GM12878 (cell line): ENCODE measurements around the gene SDC1. TPM values are rescaled to one million over a fixed set of nuclear protein-coding genes. Genes with fewer than 3 reads are reported as not detected.

Experiments
- ATAC-seq: fragments of 200-7000 bp; cut with Tn5 transposase; 3 replicates; pipeline ENCODE4 v1.9.1; 2020; ENCODE audit warnings: mild to moderate bottlenecking, moderate library complexity
- BruUV-seq: library from RNA; stranded (reverse); fragments of 400-500 nt; replicated peaks from 2 replicates; lab custom pipeline; 2021; lab: Mats Ljungman, UMichigan
- CTCF ChIA-PET: fragments of 300-600 bp; sonication (Branson Sonifier 250); formaldehyde crosslinking; extraction: SDS; loops from one replicate; lab custom pipeline; 2021; ENCODE audit warnings: inconsistent platforms; lab: Yijun Ruan, JAX
- POLR2A ChIA-PET: fragments of 350-600 bp; formaldehyde crosslinking; extraction: SDS; loops from one replicate; lab custom pipeline; 2021; ENCODE audit warnings: inconsistent platforms; lab: Charles Lee
- RAD21 ChIA-PET: fragments of 300-600 bp; sonication (Branson Sonifier 250); formaldehyde crosslinking; loops from one replicate; lab custom pipeline; 2023; ENCODE audit warnings: antibody characterized with exemption; ENCODE audit not compliant: unreplicated experiment; lab: Charles Lee
- SMC1A ChIA-PET: fragments of 300-600 bp; sonication (Branson Sonifier 250); formaldehyde crosslinking; loops from one replicate; lab custom pipeline; 2023; ENCODE audit not compliant: unreplicated experiment, uncharacterized antibody; lab: Charles Lee
- DNase-seq: peaks from one replicate; pipeline ENCODE4 v3.0.0-alpha.2; 2011; ENCODE audit warnings: low read depth, low spot score
- FAIRE-seq: peaks from 3 replicates; lab custom pipeline; 2011; peaks lifted over from hg19 to GRCh38; lab: Jason Lieb, UNC
- H2AFZ ChIP-seq: 2 replicates; pipeline ENCODE4 v1.6.0; 2011; ENCODE audit warnings: low read depth, low read length, control low read depth; ENCODE audit not compliant: control insufficient read depth
- H3K27ac ChIP-seq: 2 replicates; pipeline ENCODE4 v1.5.1; 2011; ENCODE audit warnings: control low read depth; ENCODE audit not compliant: control insufficient read depth, insufficient read depth
- H3K27me3 ChIP-seq, 2 experiments: replicated peaks in 1 of 2; 2 replicates each; pipeline versions ENCODE4 v1.6.0 to v1.6.1; 2011; ENCODE audit warnings: low read length in 1 of 2; ENCODE audit not compliant: control insufficient read depth in 2 of 2, insufficient read depth in 2 of 2
- H3K36me3 ChIP-seq, 2 experiments: 2 replicates each; pipeline ENCODE4 v1.5.1; 2011; ENCODE audit warnings: low read length in 1 of 2; ENCODE audit not compliant: control insufficient read depth in 2 of 2, insufficient read depth in 2 of 2
- H3K4me1 ChIP-seq: 2 replicates; pipeline ENCODE4 v1.6.1; 2011; ENCODE audit warnings: mild to moderate bottlenecking, low read length, moderate library complexity, mixed read lengths; ENCODE audit not compliant: control insufficient read depth, insufficient read depth
- H3K4me2 ChIP-seq: 2 replicates; pipeline ENCODE4 v1.6.0; 2011; ENCODE audit warnings: control low read depth; ENCODE audit not compliant: control insufficient read depth, insufficient read depth
- H3K4me3 ChIP-seq: fragments of 200-600 bp; sonication (generic); 2 replicates; pipeline ENCODE4 v1.5.1; 2016
- H3K79me2 ChIP-seq: 2 replicates; pipeline ENCODE4 v1.6.0; 2011; ENCODE audit warnings: low read length; ENCODE audit not compliant: control insufficient read depth, insufficient read depth
- H3K9ac ChIP-seq: 2 replicates; pipeline ENCODE4 v1.8.0; 2011; ENCODE audit warnings: low read length, control low read depth, mixed read lengths; ENCODE audit not compliant: control insufficient read depth, insufficient read depth
- H3K9me3 ChIP-seq: replicated peaks from 3 replicates; pipeline ENCODE4 v1.5.1; 2011; ENCODE audit warnings: mild to moderate bottlenecking, low read length; ENCODE audit not compliant: control insufficient read depth, insufficient read depth
- H4K20me1 ChIP-seq: 2 replicates; pipeline ENCODE4 v1.6.0; 2011; ENCODE audit not compliant: control insufficient read depth, insufficient read depth
- CBFB ChIP-seq: IDR thresholded peaks from 2 replicates; pipeline ENCODE4 v1.6.1; 2016; ENCODE audit warnings: antibody characterized with exemption, low read depth
- EZH2 ChIP-seq: IDR thresholded peaks from 2 replicates; pipeline ENCODE4 v1.6.1; 2012; ENCODE audit warnings: low read depth, mild to moderate bottlenecking, control low read depth, inconsistent platforms, low read length, borderline replicate concordance; ENCODE audit not compliant: control insufficient read depth
- WGBS: methylation state at CpG from one replicate; pipeline ENCODE4 v1.1.6; 2016; ENCODE audit warnings: low lambda C conversion rate; ENCODE audit not compliant: insufficient replicate concordance, insufficient coverage; ENCODE audit errors: missing lambda C conversion rate; 5-methylcytosine and 5-hydroxymethylcytosine counted together
- in situ Hi-C: fragments of 300-500 bp; cut with MboI; formaldehyde crosslinking; loops from 9 replicates; pipeline ENCODE4 v1.14.3; 2018; ENCODE audit warnings: mixed read lengths
- intact Hi-C: fragments of 100-400 bp; cut with micrococcal nuclease; formaldehyde crosslinking; loops from one replicate; pipeline ENCODE4 v1.14.2; 2022; ENCODE audit not compliant: unreplicated experiment
- polyA plus RNA-seq, 11 experiments: library from polyadenylated mRNA; depleted of rRNA in 4 of 11; unstranded in 6 of 11; stranded (reverse) in 5 of 11; fragments of >200 nt; fragmentation: Nextera tagmentation in 4 of 11; fragmentation: Illumina TruSeq in 1 of 11; extraction: Ambion mirVana in 4 of 11; extraction: Trizol in 1 of 11; gene quantifications; 1 replicate in 1 of 11; 2 replicates in 10 of 11; pipeline versions ENCODE4 v1.2.1 to v1.2.3, GENCODE V29; 2011 to 2016; ENCODE audit warnings: inconsistent platforms in 2 of 11, missing spikeins in 2 of 11, low read depth in 1 of 11
- total RNA-seq, 4 experiments: library from RNA; depleted of rRNA in 3 of 4; stranded (reverse); fragments of >200 nt in 3 of 4; fragmentation: Illumina TruSeq in 1 of 4; extraction: Trizol in 1 of 4; gene quantifications; 2 replicates each; pipeline versions ENCODE4 v1.2.1 to v1.2.3, GENCODE V29; 2013 to 2021
- TF ChIP-seq, protein P1 (sequence below): IDR thresholded peaks from 2 replicates; pipeline ENCODE4 v1.6.1; 2012; ENCODE audit warnings: mild to moderate bottlenecking, low read depth, low read length

The SDC1 gene
- total and polyA plus RNA-seq, 10 of the 15 experiments (the other 5 are each of a cell fraction or from before 2014, with no cell fraction given): 0.85 to 36.8 (median 23.7) TPM

DNA sequence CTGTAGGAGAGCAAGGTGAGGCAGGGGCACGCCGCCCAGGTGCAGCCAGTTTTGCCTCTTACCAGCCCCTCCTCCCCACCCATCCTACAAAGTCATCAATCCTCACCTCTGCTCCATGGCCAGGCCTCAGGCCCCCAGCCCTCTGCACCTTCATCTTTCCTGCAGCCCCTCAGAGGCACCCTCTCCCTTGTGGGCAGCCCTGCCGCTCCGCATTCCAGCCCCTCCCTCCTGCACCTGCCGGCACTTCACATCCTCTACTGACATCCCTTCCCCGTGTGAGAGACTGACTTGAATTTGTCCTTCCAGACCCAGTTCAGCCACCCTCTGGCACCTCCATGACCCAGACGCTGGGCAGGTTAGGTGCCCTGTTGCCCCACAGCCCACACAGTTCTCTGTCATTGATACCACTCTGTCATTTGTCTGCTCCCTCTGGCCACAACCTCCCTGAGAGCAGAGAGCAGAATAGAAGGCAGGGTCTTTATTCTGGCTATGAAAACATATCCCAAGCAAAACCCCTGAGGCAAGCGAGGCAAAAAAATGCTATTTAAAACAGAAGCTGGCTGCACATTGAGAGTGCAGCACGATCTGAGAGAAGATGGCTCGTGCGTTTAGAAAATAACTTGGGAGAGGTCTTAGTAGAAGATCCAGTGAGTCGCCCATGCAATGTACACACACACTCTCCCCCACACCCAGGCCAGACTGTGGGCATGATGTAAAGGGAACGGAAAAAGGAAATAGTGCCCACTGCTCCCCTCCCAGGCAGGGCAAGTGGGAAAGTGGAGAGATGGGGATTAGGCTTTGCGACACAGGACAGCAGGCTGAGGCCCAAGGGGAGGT lies 25.9 kb downstream of the SDC1 start:
- Histone ChIP-seq H4K20me1 (no peaks in the 10 kb centered on the region), H2AFZ (no peak overlapping the region), H3K27ac (no peak overlapping the region), H3K27me3 (no peaks in the 10 kb centered on the region), H3K4me1 (no peaks in the 10 kb centered on the region), H3K4me3 (no peak overlapping the region), H3K36me3 (no peaks in the 10 kb centered on the region; a peak in 1 of 4 replicates), H3K4me2 (no peak overlapping the region), H3K79me2 (no peaks in the 10 kb centered on the region), H3K9ac (no peak overlapping the region), H3K9me3 (no peaks in the 10 kb centered on the region)
- ChIA-PET SMC1A (no interaction called here), POLR2A (no interaction called here), CTCF (interaction anchor here (0.9 kb wide), 1 partner anchor 95 kb away, joined by 3 read pairs; no protein-coding TSS in a partner anchor), RAD21 (no interaction called here)
- BruUV-seq: no TSS peak
- DNase-seq: no peak
- 73% methylated on average over 14 of the region's 14 CpGs for WGBS
- no peak for ATAC-seq
- in situ Hi-C loops (no loop called here), intact Hi-C loops (no loop called here)
- no peak for TF ChIP-seq CBFB
- TF ChIP-seq, protein P1, sequence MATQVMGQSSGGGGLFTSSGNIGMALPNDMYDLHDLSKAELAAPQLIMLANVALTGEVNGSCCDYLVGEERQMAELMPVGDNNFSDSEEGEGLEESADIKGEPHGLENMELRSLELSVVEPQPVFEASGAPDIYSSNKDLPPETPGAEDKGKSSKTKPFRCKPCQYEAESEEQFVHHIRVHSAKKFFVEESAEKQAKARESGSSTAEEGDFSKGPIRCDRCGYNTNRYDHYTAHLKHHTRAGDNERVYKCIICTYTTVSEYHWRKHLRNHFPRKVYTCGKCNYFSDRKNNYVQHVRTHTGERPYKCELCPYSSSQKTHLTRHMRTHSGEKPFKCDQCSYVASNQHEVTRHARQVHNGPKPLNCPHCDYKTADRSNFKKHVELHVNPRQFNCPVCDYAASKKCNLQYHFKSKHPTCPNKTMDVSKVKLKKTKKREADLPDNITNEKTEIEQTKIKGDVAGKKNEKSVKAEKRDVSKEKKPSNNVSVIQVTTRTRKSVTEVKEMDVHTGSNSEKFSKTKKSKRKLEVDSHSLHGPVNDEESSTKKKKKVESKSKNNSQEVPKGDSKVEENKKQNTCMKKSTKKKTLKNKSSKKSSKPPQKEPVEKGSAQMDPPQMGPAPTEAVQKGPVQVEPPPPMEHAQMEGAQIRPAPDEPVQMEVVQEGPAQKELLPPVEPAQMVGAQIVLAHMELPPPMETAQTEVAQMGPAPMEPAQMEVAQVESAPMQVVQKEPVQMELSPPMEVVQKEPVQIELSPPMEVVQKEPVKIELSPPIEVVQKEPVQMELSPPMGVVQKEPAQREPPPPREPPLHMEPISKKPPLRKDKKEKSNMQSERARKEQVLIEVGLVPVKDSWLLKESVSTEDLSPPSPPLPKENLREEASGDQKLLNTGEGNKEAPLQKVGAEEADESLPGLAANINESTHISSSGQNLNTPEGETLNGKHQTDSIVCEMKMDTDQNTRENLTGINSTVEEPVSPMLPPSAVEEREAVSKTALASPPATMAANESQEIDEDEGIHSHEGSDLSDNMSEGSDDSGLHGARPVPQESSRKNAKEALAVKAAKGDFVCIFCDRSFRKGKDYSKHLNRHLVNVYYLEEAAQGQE: no peak
- no peak for TF ChIP-seq EZH2
- FAIRE-seq: no peak
